GM12872 (cell line): Measurements from ENCODE around the gene FIGNL1.

Source experiments
- TF ChIP-seq, protein P1 (sequence below): IDR thresholded peaks from 3 replicates; pipeline ENCODE4 v1.5.1; 2011; ENCODE audit warnings: low read depth, mild to moderate bottlenecking, low read length, moderate library complexity; ENCODE audit not compliant: insufficient read depth

The FIGNL1 gene

DNA sequence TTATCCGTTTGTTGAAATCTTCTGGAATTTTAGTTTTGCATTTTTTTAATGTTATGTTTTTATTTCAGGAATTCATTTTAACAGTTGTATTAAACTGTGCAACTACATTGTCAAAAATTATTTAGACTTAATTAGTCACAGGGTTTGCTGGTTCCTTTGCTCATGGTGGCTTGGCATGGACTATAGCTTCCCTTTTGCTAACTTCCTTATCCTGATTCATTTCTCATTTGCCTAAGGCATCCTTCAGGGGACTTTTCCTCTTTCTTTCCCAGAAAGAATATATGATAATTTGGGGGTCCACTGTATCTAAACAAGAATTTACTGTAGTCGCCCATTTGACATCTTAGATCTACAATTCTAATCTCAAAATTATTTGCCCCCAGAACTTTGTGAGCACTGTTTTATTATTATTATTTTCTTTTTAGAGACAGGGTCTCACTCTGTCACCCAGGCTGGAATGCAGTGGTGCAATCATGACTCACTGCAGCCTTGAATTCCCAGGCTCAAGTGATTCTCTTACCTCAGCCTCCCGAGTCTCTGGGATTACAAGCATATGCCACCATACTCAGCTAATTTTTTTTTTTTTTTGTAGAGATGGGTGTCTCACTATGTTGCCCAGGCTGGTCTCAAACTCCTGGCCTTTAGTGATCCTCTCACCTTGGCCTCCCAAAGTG is 13.9 kb downstream of the FIGNL1 start:
- TF ChIP-seq, protein P1, sequence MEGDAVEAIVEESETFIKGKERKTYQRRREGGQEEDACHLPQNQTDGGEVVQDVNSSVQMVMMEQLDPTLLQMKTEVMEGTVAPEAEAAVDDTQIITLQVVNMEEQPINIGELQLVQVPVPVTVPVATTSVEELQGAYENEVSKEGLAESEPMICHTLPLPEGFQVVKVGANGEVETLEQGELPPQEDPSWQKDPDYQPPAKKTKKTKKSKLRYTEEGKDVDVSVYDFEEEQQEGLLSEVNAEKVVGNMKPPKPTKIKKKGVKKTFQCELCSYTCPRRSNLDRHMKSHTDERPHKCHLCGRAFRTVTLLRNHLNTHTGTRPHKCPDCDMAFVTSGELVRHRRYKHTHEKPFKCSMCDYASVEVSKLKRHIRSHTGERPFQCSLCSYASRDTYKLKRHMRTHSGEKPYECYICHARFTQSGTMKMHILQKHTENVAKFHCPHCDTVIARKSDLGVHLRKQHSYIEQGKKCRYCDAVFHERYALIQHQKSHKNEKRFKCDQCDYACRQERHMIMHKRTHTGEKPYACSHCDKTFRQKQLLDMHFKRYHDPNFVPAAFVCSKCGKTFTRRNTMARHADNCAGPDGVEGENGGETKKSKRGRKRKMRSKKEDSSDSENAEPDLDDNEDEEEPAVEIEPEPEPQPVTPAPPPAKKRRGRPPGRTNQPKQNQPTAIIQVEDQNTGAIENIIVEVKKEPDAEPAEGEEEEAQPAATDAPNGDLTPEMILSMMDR = no peak

DNA sequence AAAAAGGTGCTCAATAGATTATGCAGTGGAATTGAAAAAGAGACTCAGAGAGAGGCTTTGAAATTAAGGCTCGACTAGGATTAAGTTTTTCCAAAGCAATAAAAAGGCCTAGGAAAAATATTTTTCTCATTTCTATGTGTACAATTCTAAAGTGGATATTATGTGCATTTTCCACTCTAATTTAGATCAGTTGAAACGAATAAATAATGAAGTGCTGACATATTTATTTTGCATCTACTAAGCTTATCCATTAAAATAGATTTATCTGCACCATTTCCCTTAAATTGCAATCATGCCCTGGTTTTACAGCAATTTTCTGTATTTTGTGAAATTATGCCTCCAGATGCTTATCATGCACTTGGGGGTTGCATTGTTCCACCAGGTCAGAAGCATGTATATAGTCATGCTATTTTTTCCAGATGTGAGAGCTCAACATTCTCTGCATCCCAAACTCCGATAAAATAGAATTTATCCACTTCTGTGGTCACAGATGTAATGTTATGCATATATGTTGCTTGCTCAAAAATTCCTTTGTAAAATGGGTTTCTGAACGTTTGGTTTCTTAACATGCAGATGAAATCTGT is 18.3 kb downstream of the FIGNL1 start:
- TF ChIP-seq, protein P1 = no peak

DNA sequence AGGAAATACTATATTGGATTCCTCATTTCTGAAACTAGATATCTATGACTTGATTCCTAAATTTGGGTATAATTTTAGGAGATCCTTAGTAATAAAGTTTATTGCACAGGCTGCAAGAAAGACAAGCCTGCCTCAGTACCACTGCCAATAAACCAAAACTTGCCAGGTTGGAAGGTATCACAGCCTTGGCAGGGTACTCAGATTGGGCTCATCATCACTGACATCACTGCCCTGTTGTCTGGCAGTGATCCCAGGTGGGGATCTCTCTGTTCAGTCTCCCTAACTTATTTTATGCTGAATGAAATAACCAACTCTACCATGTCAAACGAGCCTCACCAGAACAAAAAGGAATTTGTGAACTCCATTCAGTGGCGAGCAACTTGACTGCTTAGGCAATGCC is 18.8 kb downstream of the FIGNL1 start:
- TF ChIP-seq, protein P1 = no peak

DNA sequence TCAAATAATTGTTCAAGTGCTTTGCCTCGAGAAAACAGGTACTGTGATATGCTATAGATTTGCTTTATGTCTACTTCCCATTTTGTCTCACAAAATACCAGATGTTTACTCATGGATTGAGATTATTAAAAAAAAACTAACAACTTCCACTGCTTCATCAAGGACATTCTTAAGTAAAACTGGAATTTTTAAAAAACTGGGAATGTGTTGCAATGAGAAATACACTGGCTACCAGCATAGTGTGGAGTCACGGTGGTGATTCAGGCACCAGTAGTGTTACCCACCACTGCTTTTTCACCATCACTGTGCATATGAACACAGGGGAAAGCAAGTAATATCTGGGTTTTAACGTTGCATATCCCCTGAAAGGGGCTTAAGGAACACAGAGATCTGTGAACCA is 21.2 kb downstream of the FIGNL1 start:
- TF ChIP-seq, protein P1 = no peak

DNA sequence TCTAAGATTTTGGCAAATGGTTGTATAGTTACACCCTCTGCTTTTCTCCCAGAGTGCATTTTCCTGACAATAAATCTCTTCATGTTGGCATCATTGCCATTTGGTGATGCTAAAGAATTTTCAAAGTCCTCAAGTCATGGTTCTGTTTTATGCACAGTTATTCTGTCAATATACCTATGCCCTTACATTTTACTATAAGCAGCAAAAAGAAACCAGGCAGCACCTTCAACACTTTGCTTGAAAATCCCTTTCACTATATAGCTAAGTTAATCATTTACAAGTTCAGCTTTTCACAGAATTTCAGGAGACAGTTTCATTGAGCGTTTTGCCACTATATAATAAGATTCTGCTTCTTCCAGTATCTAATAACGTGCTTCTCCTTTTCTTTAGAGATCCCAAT is 22.6 kb downstream of the FIGNL1 start:
- TF ChIP-seq, protein P1 = no peak

DNA sequence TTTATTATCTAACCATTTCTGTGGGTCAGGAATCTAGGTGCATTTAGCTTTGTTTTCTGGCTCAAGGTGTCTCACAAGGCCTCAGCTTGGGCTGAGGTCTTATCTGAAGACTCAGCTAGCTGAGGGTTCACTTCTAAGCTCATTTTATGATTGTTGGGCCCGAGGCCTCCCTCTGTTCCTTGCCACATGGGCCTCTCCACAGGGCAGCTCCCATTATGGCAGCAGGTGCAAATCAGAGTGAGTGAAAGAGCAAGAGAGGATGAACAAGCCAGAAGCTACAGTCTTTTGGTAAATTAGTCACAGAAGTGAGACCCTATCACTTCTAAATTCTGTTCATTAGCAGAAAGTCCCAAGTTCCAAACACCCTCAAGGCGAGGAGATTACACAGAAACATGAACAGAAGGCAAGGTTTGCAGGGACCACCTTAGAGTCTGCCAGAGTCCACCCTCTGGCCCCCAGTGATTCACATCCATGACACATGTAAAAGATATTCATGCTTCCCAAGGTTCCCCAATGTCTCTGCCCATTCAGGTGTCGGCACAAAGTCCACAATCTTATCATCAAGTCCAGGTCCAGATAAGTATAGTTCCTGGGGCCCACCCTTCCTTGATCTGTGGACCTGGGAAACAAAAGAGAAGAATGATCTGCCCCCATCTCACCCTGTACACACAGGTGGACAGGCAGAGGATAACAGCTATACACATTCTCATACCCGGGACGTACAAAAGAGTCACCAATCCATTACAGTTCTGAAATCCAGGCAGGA is 23.7 kb downstream of the FIGNL1 start:
- TF ChIP-seq, protein P1 = no peak

DNA sequence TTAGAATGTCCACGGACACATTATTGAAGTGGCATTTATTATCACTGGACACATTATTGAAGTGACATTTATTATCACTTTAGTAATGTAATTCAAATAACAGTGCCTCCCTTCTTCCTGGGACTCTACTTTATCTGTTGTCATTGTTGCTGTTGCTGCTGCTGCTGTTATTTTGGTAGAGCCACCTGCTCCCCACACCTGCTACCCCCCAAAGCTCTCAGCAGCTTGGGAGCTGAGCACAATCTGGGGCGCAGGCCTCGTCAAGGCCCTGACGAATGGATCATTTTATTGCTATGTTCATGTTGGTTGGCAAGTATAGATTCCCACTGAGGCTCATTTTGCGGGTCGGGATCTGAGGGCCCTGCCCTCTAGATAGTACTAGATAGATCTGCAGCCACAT is 24.8 kb downstream of the FIGNL1 start:
- TF ChIP-seq, protein P1 = no peak
